Upper lobe of left lung (tissue), 6 donors: ENCODE results near the gene RCL1. TPM values are rescaled to one million over a fixed set of nuclear protein-coding genes. Genes with fewer than 3 reads are reported as not detected.

ENCODE experiments used
- ATAC-seq, 2 donors: fragments of 200-7000 bp; cut with Tn5 transposase; one replicate each; pipeline ENCODE4 v1.9.1; 2022; ENCODE audit warnings: mild to moderate bottlenecking in 2 of 2, moderate library complexity in 2 of 2; ENCODE audit not compliant: low FRiP score in 2 of 2
- DNase-seq, 2 donors: peaks; one replicate each; pipeline ENCODE4 v3.0.0-alpha.2; 2019 to 2020
- H3K27ac ChIP-seq, 4 donors: fragments of 200-600 bp; sonication (generic); one replicate each; pipeline ENCODE4 v1.5.1; 2016 to 2019
- H3K27me3 ChIP-seq, 4 donors: fragments of 200-600 bp; sonication (generic); one replicate each; pipeline ENCODE4 v1.5.1; 2017 to 2019
- H3K36me3 ChIP-seq, 4 donors: fragments of 200-600 bp; sonication (generic); one replicate each; pipeline ENCODE4 v1.5.1; 2016 to 2019
- H3K4me1 ChIP-seq, 4 donors: fragments of 200-600 bp; sonication (generic); one replicate each; pipeline ENCODE4 v1.5.1; 2018 to 2019
- H3K4me3 ChIP-seq, 4 donors: fragments of 200-600 bp; sonication (generic); one replicate each; pipeline ENCODE4 v1.5.1; 2017 to 2019; ENCODE audit warnings: mild to moderate bottlenecking in 2 of 4, moderate library complexity in 1 of 4
- H3K9me3 ChIP-seq, 4 donors: fragments of 200-600 bp; sonication (generic); one replicate each; pipeline ENCODE4 v1.5.1; 2018 to 2019
- CTCF ChIP-seq, 6 experiments: fragments of 450-650 bp in 4 of 6; fragments of 200-600 bp in 2 of 6; sonication (generic) in 2 of 6; IDR thresholded peaks; one replicate each; pipeline ENCODE4 v1.5.1; 2016 to 2019; ENCODE audit warnings: antibody characterized with exemption in 6 of 6
- EP300 ChIP-seq, 4 donors: sonication (generic); formaldehyde crosslinking; IDR thresholded peaks; one replicate each; pipeline ENCODE4 v1.5.1; 2017; ENCODE audit warnings: antibody characterized with exemption in 4 of 4, control low read depth in 2 of 4
- POLR2A ChIP-seq, 4 donors: fragments of 450-650 bp; IDR thresholded peaks; one replicate each; pipeline ENCODE4 v1.5.1; 2016 to 2017; ENCODE audit warnings: antibody characterized with exemption in 4 of 4, mild to moderate bottlenecking in 2 of 4
- POLR2AphosphoS5 ChIP-seq, 2 donors: sonication (generic); formaldehyde crosslinking; IDR thresholded peaks; one replicate each; pipeline ENCODE4 v1.5.1; 2017; ENCODE audit warnings: antibody characterized with exemption in 2 of 2
- WGBS, 2 donors: methylation state at CpG; one replicate each; pipeline ENCODE4 v1.1.5; 2017 to 2018; 5-methylcytosine and 5-hydroxymethylcytosine counted together
- total RNA-seq, 6 donors: library from RNA; depleted of rRNA in 4 of 6; stranded (reverse); fragments of >200 nt in 4 of 6; gene quantifications; one replicate each; pipeline versions ENCODE4 v1.1.0 to v1.2.1, GENCODE V29; 2016 to 2021
- donor health status: DM: no; HTN: no; CAD: no; lungs with moderate emphysema.
- donor health status: DM: no; HTN: yes; CAD: no; lungs with severe emphysema.

RCL1 gene
- total RNA-seq, 6 donors from 2014 or later = 20.8 to 63.9 (median 30.1) TPM

GRCh38 chr9:4842213-4842612 lies 49.5 kb downstream of the RCL1 start:
- peak overlapping the region in 2 of 4 donors; percentile 22 to 80 for H3K27ac ChIP-seq
- H3K4me1 ChIP-seq = peaks cover 4 to 20% (median 14%) of the 10 kb centered on the region in 4 donors
- H3K36me3 ChIP-seq = peaks cover 0 to 43% (median 12%) of the 10 kb centered on the region in 4 donors
- ATAC-seq = no peak
- DNase-seq = no peak
- H3K9me3 ChIP-seq = no peaks in the 10 kb centered on the region
- no peaks in the 10 kb centered on the region for H3K27me3 ChIP-seq
- H3K4me3 ChIP-seq = no peak overlapping the region
- TF ChIP-seq POLR2AphosphoS5 (IDR thresholded peaks at IDR 0.05) = no peak
- no peak for TF ChIP-seq CTCF (IDR thresholded peaks at IDR 0.05)
- no peak for TF ChIP-seq POLR2A (IDR thresholded peaks at IDR 0.05)
- no peak for TF ChIP-seq EP300 (IDR thresholded peaks at IDR 0.05)
- 96 to 100% methylated on average over 2 of the region's 2 CpGs for WGBS, 2 donors

GRCh38 chr9:4842734-4843133 lies 50.0 kb downstream of the RCL1 start:
- DNase-seq = no peak
- H3K36me3 ChIP-seq = peaks cover 0 to 43% (median 12%) of the 10 kb centered on the region in 4 donors
- WGBS, 2 donors = 88 to 93% methylated on average over 4 of the region's 4 CpGs
- H3K27me3 ChIP-seq = no peaks in the 10 kb centered on the region
- H3K9me3 ChIP-seq = no peaks in the 10 kb centered on the region
- peaks cover under 1 to 16% (median 9%) of the 10 kb centered on the region in 4 donors for H3K4me1 ChIP-seq
- TF ChIP-seq CTCF (IDR thresholded peaks at IDR 0.05) = no peak
- TF ChIP-seq POLR2A (IDR thresholded peaks at IDR 0.05) = no peak
- TF ChIP-seq EP300 (IDR thresholded peaks at IDR 0.05) = no peak
- TF ChIP-seq POLR2AphosphoS5 (IDR thresholded peaks at IDR 0.05) = no peak
- no peak overlapping the region for H3K4me3 ChIP-seq
- no peak for ATAC-seq
- peak overlapping the region in 2 of 4 donors; percentile 35 to 80 for H3K27ac ChIP-seq

GRCh38 chr9:4844056-4844838 lies 51.5 kb downstream of the RCL1 start:
- H3K27ac ChIP-seq = peak overlapping the region in 3 of 4 donors; percentile 17 to 80 (median 74)
- no peak overlapping the region for H3K4me3 ChIP-seq
- WGBS, 2 donors = 64 to 72% methylated on average over 9 of the region's 9 CpGs
- DNase-seq (no peak), ATAC-seq (no peak)
- no peak for TF ChIP-seq POLR2A (IDR thresholded peaks at IDR 0.05)
- no peak for TF ChIP-seq EP300 (IDR thresholded peaks at IDR 0.05)
- TF ChIP-seq CTCF (IDR thresholded peaks at IDR 0.05) = no peak
- no peak for TF ChIP-seq POLR2AphosphoS5 (IDR thresholded peaks at IDR 0.05)
- H3K36me3 ChIP-seq = peaks cover 0 to 42% (median 12%) of the 10 kb centered on the region in 4 donors
- H3K4me1 ChIP-seq = peaks cover 0 to 7% (median 2%) of the 10 kb centered on the region in 4 donors
- H3K9me3 ChIP-seq = no peaks in the 10 kb centered on the region
- H3K27me3 ChIP-seq = no peaks in the 10 kb centered on the region

- 87 to 93% methylated on average over 5 of the region's 5 CpGs for WGBS, 2 donors
- no peak overlapping the region for H3K27ac ChIP-seq
- peaks cover 0 to 64% (median 22%) of the 10 kb centered on the region in 4 donors for H3K36me3 ChIP-seq
- ATAC-seq (no peak), DNase-seq (no peak)
- H3K4me1 ChIP-seq = peaks cover 0 to 5% (median 0%) of the 10 kb centered on the region in 4 donors
- H3K9me3 ChIP-seq = no peaks in the 10 kb centered on the region
- no peaks in the 10 kb centered on the region for H3K27me3 ChIP-seq
- H3K4me3 ChIP-seq = no peak overlapping the region
- peak in 1 of 6 experiments; percentile 7 for TF ChIP-seq CTCF (IDR thresholded peaks at IDR 0.05)
- TF ChIP-seq POLR2AphosphoS5 (IDR thresholded peaks at IDR 0.05) = no peak
- TF ChIP-seq EP300 (IDR thresholded peaks at IDR 0.05) = no peak
Measured at GRCh38 chr9:4849369-4849768, 56.6 kb downstream of the RCL1 start.
